Activated CD4-positive, alpha-beta T cell treated with anti-CD3 and anti-CD28 coated beads, Interleukin-2, amount 50 U/mL, for 16 hours (primary cell): ENCODE results near the gene PKNOX2.

ENCODE experiments used
- DNase-seq: peaks from one replicate; pipeline ENCODE4 v3.0.0-alpha.2; 2020

The PKNOX2 gene

DNA sequence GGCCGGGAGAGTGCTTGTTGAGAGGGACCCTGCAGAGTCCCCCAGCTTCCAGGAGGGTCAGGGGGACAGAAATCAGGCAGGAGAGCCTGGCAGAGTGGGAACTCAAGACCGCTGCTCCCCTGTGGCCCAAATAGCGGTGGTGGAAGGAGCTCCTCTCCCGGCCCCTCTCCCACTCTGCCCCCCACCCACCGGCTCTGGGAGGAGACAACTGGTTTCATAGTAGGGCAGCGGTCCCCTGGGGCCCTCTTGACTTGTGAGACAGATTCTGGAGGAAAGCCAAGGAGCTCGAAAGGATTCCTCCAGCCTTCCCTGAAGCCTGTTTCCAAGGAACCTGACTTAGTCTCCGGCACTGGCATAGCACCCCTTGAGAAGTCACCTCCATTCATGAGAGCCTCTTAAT lies 10.1 kb downstream of the PKNOX2 start:
- DNase-seq = no peak

GRCh38 chr11:125175166-125175565 lies 10.6 kb downstream of the PKNOX2 start:
- no peak for DNase-seq

- DNase-seq = no peak
Observed at GRCh38 chr11:125175896-125176575, 11.5 kb downstream of the PKNOX2 start.

GRCh38 chr11:125176866-125177265 lies 12.3 kb downstream of the PKNOX2 start:
- DNase-seq = no peak

DNA sequence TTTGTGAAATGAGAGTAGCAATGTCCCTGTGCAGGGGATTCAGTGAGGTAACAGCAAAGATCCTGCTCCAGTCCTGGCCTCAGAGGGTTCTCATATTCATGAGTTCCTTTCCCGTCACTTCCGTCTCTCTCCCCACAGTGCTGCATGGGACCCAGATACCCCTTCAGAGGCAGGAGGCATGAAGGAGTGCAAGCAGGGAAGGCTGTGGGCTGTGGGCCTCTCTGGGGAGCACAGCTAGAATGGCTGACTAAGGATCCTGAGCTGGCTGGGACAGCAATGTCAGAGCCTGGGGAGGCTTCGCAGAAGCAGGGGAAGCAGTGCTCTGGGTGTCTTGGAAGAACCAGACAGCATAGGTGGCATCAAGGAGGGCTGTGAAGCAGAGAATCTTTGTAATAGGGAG lies 13.0 kb downstream of the PKNOX2 start:
- no peak for DNase-seq

GRCh38 chr11:125179346-125179745 lies 14.8 kb downstream of the PKNOX2 start:
- DNase-seq = no peak

- DNase-seq = no peak
Observed at GRCh38 chr11:125179895-125180294, 15.3 kb downstream of the PKNOX2 start.

DNA sequence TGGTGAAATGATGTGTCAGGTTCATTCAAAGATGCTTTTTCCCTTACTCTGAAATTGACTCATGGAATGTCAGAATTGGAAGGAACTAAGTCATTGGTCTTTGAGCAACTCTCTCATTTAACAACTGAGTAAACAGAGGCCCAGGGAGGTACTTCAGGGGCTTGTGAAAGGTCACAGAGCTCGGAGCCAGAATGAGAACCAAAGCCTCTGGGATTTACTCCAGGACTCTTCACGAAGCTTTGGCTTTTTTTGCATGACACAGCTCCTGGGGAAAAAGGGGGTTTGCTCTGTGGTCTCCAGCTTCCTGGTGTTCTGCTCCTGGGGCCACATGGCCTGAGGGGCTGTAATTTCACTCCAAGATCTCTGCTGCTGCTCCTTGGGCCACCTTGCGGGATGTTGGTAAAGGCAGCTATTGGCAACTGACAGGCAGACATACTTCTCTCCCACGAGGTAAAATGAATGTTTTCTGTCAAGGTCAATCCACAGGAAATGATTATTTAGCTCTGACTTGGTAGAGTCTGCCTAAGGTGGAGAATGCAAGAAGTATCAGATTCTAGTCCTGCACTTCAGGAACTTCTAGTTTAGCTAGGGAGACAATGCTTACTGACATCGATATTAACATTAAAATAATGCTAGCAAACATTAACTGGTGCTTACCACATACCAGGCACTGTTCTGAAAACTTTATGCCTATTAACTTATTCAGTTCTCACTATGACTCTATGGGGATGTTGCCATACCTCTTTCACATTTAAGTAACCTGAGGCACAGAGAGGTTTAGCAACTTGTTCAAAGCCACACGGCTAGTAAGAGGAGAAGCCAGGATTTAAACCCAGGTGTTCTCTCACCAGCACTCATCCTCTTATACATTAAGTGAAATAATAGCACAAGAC lies 16.1 kb downstream of the PKNOX2 start:
- DNase-seq = no peak

- DNase-seq = no peak
Observed at GRCh38 chr11:125182573-125182972, 18.0 kb downstream of the PKNOX2 start.

DNA sequence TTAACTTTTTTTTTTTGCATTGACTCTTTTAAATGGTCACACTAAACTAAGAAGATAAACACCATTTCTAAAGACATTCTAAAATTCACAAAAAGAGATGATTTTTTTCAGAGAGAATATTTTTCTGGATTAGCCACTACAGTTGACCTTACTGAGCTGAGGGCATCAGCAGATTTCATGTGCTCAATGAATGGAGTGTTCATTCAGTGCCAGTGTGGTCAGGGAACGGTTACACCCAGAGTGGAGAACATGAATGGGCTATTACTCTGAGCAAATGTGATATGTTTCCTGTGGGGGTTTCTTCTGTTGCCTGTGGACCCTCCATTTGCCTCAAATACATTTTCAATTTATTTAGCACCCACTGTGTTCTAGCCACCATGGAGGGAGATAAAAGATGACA lies 19.1 kb downstream of the PKNOX2 start:
- DNase-seq = no peak

DNA sequence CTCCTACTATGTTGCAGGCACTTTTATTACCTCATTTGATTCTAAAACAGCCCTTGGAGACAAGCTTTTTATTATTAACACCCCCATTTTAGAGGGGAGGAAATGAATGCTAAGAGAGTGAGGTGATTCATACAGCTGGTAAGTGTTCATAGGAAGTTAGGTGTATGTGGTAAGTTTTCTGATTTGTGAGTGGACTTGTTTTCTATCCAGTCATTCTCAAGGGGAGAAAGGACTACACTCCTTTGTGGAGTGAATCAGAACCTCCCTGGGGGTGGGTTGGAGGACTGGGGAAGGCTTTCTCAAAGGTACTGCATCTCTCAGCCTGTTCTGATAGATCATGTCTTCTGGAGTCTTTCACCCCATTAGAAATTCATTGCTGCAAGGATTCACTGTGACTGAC lies 23.5 kb downstream of the PKNOX2 start:
- DNase-seq = no peak

DNA sequence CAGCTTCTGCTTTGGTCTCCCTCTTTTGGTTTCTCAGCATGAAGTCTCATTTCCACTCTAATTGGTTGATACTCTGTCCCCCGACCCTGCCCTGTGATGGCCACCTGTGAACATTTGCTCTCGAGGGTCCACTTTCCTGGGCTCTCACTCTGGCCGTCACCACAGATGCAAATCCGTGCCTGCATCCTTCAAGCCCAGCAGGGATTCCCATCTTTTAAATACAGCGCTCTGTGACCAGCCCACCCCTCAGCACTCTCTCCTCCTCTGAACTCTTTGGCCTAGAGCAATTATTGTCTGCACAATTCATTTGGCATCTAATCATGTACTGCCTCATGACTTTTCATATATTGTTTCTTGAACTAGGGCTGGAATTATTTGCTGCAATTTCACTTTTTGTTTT lies 26.0 kb downstream of the PKNOX2 start:
- no peak for DNase-seq

DNA sequence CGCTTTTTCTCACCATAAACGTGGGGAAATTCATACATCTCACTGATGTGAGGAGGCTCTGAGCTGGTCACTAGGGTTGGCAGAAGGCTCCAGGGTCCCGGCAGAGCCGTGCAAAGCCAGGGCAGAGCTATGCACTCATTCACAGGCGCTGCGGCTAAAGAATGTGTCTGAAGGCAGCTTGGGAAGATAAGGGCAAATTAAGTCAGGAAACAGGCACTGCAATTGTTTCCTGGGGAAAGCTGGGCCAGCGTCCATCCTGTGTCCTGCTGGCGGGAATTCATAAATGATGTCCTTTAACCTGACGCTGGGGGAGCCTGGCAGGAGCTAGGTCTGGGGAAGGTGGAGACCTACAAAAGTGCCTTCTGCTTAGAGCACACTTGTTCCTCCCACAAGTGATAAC lies 27.6 kb downstream of the PKNOX2 start:
- no peak for DNase-seq

DNA sequence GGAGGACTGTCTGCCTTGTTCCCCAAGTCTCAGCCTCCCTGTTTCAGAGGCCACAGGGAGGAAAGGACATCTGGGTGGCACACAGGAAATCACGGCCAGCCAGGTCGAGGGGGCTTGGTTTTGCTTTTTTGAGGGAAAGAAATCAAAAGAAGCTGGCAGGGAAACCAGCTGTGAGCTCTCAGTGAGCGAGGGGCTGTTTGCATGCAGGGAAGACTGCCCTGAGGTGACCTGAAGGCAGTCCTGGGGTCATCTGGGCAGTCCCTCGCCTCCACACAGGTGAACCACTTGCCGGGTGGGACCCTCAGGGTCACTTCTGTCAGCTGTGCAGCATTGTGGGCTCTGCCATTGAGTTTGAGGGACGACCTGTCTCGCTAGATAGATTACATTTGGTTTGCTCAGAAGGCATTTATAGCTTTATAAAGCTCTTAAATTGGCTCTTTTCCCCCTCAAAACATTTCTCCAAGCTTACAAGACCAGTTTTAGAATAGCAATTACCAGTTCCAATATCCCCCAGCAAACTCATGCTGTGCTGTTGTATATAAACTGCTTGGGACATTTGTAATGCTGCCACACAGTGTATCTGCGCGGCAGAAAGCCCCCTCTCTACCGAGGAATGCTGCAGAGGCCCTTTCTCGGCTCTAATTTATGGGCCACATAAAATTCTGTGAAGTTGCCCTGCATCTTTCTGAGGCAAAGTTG lies 28.3 kb downstream of the PKNOX2 start:
- DNase-seq = no peak

GRCh38 chr11:125193416-125193726 lies 28.8 kb downstream of the PKNOX2 start:
- no peak for DNase-seq

GRCh38 chr11:125193841-125194240 lies 29.3 kb downstream of the PKNOX2 start:
- DNase-seq = no peak

DNA sequence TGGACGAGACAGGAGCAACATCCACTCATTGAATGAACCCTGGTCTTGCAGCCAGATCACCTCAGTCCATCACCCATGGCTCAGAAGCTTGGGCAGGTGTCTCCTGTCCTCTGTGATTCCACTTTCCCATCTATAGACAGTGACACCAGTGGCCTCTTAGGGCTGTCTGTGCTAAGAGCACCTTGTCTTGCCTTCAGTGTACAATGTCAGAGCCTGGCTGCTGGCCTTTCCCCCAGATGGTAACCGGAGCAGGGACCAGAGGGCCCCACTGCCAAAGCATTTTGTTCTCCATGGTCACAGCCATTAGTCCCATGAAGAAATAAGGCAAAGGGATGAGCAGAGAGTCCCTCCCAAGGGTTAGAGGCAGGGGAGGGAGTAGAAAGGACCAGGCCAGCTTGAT lies 35.4 kb downstream of the PKNOX2 start:
- no peak for DNase-seq

- DNase-seq = no peak
Observed at GRCh38 chr11:125200441-125200840, 35.9 kb downstream of the PKNOX2 start.

DNA sequence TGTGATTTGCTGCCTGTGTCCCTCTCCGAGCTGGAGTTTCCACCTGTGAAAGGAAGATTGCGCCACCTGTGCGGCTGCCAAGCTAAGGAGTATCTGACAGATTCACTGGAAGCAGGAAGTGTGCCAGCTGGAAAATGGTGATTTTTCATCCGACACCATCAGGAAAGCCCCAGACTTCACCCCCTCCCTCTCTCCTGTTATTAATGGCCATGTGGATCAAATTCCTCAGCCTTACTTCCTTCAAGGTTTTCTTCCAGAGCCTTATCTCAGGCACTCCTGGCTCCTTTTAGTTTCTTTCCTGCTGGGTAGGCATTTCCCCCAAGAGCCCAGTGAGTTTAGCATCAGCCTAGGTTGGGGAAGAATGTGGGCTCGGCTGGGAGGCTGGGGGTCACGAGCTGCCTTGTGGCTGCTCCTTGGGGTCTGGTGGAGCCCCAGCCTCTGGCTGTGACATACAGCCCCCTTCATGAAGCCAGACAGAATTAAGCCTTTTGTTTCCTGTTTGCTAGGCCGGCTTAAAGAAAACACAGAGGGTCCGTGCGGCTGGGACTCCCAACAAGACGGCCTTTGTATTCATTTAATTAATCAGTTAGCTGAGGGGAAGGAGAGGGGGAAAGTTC lies 37.1 kb downstream of the PKNOX2 start:
- DNase-seq = no peak

- DNase-seq = no peak
Observed at GRCh38 chr11:125202362-125202880, 37.9 kb downstream of the PKNOX2 start.

DNA sequence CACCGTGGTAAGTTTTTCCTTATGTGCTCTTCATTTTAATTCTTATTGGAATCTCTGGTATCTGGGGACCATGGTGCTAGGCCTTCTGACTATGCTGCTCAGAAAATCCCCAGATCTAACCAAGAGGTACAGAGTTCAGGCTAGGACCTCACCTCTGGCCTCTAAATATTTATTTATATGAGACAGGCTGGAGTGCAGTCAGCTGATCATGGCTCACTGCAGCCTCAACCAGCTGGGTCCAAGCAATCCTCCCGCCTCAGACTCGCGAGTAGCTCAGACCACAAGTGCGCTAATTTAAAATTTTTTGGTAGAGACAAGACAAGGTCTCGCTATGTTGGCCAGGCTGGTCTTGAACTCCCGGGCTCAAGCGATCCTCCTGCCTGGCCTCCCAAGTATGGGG lies 38.4 kb downstream of the PKNOX2 start:
- DNase-seq = no peak

GRCh38 chr11:125207866-125208425 lies 43.4 kb downstream of the PKNOX2 start:
- no peak for DNase-seq

- DNase-seq = no peak
Observed at GRCh38 chr11:125210066-125210465, 45.5 kb downstream of the PKNOX2 start.
